ENCODE measurements around the gene ABCC1. TPM values are rescaled to one million over a fixed set of nuclear protein-coding genes. Genes with fewer than 3 reads are reported as not detected.
"Not testable (repeated sequence)": the region's sequence is repeated elsewhere in the genome, so short reads cannot be mapped to it uniquely, and the experiment has no call there.

Gene ABCC1
- total and polyA plus RNA-seq, 2 donors (not counting 1 experiment from before 2014, with no cell fraction given) = 54.1 to 178 TPM

DNA sequence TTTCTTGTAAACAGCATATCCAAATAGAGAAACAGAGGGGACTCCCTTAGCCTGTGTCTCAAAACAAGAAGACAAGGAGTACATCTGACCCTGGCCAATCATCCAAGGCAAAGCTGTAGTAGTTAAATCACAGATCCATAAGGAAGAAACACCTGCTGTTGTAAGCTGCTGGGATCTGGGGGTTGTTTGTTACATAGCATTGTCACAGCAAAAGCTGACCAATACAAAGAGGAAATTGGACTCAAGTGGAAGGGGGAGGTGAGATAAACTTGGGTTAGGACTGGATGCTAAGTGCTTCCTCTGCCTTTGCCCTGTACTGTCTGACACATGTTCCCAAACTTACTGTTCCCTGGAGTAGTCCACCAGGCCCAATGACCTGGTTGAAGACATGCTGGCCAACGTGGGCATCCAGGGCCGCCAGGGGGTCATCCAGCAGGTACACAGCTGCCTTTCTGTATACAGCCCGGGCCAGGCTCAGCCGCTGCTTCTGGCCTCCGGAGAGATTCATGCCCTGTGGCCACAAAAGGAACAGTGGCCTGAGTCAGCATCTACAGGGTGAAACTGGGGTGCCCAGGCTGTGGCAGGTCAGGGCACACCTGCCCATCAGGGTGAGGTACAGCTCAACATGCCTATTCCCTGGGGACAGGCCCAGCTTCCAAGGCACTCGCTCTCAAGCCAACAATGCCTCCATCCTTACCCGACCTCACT is 229.2 kb downstream of the ABCC1 start:
- H3K27me3 ChIP-seq (ENCODE audit: control insufficient read depth, insufficient read depth, low read length) = peaks cover 5% of the 10 kb centered on the region
- no peaks in the 10 kb centered on the region for H3K36me3 ChIP-seq (ENCODE audit: control insufficient read depth, insufficient read depth, low read length)
- H3K9ac ChIP-seq (ENCODE audit: insufficient read depth, low read length) = no peak overlapping the region
- H3K27ac ChIP-seq (ENCODE audit: insufficient read depth, low read length) = no peak overlapping the region
- no peak overlapping the region for H3K4me2 ChIP-seq (ENCODE audit: extremely low read depth, insufficient read depth, low read length)
- H2AFZ ChIP-seq (ENCODE audit: low read length) = no peak overlapping the region
- TF ChIP-seq, protein P1, sequence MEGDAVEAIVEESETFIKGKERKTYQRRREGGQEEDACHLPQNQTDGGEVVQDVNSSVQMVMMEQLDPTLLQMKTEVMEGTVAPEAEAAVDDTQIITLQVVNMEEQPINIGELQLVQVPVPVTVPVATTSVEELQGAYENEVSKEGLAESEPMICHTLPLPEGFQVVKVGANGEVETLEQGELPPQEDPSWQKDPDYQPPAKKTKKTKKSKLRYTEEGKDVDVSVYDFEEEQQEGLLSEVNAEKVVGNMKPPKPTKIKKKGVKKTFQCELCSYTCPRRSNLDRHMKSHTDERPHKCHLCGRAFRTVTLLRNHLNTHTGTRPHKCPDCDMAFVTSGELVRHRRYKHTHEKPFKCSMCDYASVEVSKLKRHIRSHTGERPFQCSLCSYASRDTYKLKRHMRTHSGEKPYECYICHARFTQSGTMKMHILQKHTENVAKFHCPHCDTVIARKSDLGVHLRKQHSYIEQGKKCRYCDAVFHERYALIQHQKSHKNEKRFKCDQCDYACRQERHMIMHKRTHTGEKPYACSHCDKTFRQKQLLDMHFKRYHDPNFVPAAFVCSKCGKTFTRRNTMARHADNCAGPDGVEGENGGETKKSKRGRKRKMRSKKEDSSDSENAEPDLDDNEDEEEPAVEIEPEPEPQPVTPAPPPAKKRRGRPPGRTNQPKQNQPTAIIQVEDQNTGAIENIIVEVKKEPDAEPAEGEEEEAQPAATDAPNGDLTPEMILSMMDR (conservative IDR thresholded peaks at IDR 0.05 in 1 of 2, IDR thresholded peaks at IDR 0.05 in 1 of 2; ENCODE audit: low read depth in 1 of 2, low read length in 2 of 2) = no peak
- no peak for TF ChIP-seq EZH2 (IDR thresholded peaks at IDR 0.05; ENCODE audit: low read length, missing control alignments)
- H3K79me2 ChIP-seq (ENCODE audit: control insufficient read depth, insufficient read depth, low read length) = no peaks in the 10 kb centered on the region
- no peaks in the 10 kb centered on the region for H3K9me3 ChIP-seq (ENCODE audit: control insufficient read depth, insufficient read depth, low read depth, low read length)
- H3K4me1 ChIP-seq (ENCODE audit: control insufficient read depth, extremely low read depth, insufficient read depth, low read length) = no peaks in the 10 kb centered on the region
- H3K4me3 ChIP-seq (replicated peaks in 1 of 4; ENCODE audit: control extremely low read depth in 1 of 4, insufficient read depth in 1 of 4, low read depth in 3 of 4, low read length in 4 of 4) = no peak overlapping the region
- no peaks in the 10 kb centered on the region for H4K20me1 ChIP-seq (ENCODE audit: control insufficient read depth, extremely low read depth, insufficient read depth, low read length)
- DNase-seq (ENCODE audit: low read depth in 2 of 2) = no peak

DNA sequence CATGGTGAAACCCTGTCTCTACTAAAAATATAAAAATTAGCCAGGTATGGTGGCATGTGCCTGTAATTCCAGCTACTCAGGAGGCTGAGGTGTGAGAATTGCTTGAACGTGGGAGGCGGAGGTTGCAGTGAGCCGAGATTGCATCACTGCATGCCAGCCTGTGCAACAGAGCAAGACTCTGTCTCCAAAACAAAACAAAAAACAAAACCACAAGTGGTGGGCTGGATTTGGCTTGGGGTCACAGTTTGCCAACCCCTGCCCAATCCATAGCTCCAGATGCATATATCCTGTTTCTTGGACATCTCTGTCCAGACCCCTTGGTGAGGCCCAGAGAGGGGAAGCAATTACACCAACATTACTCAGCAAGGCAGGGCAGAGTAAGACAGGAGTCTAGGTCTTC is 232.3 kb downstream of the ABCC1 start:
- H3K27me3 ChIP-seq (ENCODE audit: control insufficient read depth, insufficient read depth, low read length); H2AFZ ChIP-seq (ENCODE audit: low read length); H3K4me1 ChIP-seq (ENCODE audit: control insufficient read depth, extremely low read depth, insufficient read depth, low read length); H3K36me3 ChIP-seq (ENCODE audit: control insufficient read depth, insufficient read depth, low read length); H4K20me1 ChIP-seq (ENCODE audit: control insufficient read depth, extremely low read depth, insufficient read depth, low read length); H3K9ac ChIP-seq (ENCODE audit: insufficient read depth, low read length); H3K27ac ChIP-seq (ENCODE audit: insufficient read depth, low read length); H3K9me3 ChIP-seq (ENCODE audit: control insufficient read depth, insufficient read depth, low read depth, low read length); DNase-seq (ENCODE audit: low read depth in 2 of 2); H3K4me2 ChIP-seq (ENCODE audit: extremely low read depth, insufficient read depth, low read length); H3K79me2 ChIP-seq (ENCODE audit: control insufficient read depth, insufficient read depth, low read length); H3K4me3 ChIP-seq (replicated peaks in 1 of 4; ENCODE audit: control extremely low read depth in 1 of 4, insufficient read depth in 1 of 4, low read depth in 3 of 4, low read length in 4 of 4): not testable (repeated sequence)

DNA sequence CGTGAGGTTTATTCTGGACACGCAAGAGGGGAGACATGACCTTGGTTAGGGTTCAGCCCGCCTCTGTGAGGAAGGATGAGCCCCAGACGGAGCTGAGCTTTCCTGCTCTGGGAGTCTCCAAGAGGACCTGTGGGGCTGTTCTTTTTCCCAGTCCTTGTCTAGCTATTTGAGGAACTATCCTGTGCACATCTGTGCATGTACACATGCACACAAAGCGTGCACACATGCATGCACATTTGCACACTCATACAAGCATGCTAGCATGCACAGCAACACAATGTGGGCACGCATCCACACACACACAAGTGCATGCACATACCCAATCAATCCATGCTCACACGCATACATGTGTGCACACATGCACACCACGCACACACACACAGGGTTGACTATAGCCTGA is 233.5 kb downstream of the ABCC1 start:
- no peak overlapping the region for H3K4me2 ChIP-seq (ENCODE audit: extremely low read depth, insufficient read depth, low read length)
- no peak overlapping the region for H3K4me3 ChIP-seq (replicated peaks in 1 of 4; ENCODE audit: control extremely low read depth in 1 of 4, insufficient read depth in 1 of 4, low read depth in 3 of 4, low read length in 4 of 4)
- no peaks in the 10 kb centered on the region for H3K4me1 ChIP-seq (ENCODE audit: control insufficient read depth, extremely low read depth, insufficient read depth, low read length)
- no peaks in the 10 kb centered on the region for H4K20me1 ChIP-seq (ENCODE audit: control insufficient read depth, extremely low read depth, insufficient read depth, low read length)
- no peak for TF ChIP-seq EZH2 (IDR thresholded peaks at IDR 0.05; ENCODE audit: low read length, missing control alignments)
- TF ChIP-seq, protein P1 (conservative IDR thresholded peaks at IDR 0.05 in 1 of 2, IDR thresholded peaks at IDR 0.05 in 1 of 2; ENCODE audit: low read depth in 1 of 2, low read length in 2 of 2) = no peak
- no peak overlapping the region for H3K27ac ChIP-seq (ENCODE audit: insufficient read depth, low read length)
- H2AFZ ChIP-seq (ENCODE audit: low read length) = no peak overlapping the region
- H3K79me2 ChIP-seq (ENCODE audit: control insufficient read depth, insufficient read depth, low read length) = no peaks in the 10 kb centered on the region
- peaks cover 3% of the 10 kb centered on the region for H3K27me3 ChIP-seq (ENCODE audit: control insufficient read depth, insufficient read depth, low read length)
- H3K9me3 ChIP-seq (ENCODE audit: control insufficient read depth, insufficient read depth, low read depth, low read length) = no peaks in the 10 kb centered on the region
- H3K9ac ChIP-seq (ENCODE audit: insufficient read depth, low read length) = no peak overlapping the region
- DNase-seq (ENCODE audit: low read depth in 2 of 2) = no peak
- H3K36me3 ChIP-seq (ENCODE audit: control insufficient read depth, insufficient read depth, low read length) = no peaks in the 10 kb centered on the region
